ENCODE data around the gene CHN2.

CHN2 gene

GRCh38 chr7:29335188-29336083 lies 140.9 kb downstream of the CHN2 start:
- no peak for DNase-seq (ENCODE audit: low spot score)

- DNase-seq (ENCODE audit: low spot score), result no peak
These were observed 143.1 kb downstream of the CHN2 start for GRCh38 chr7:29337546-29338116.

- no peak for DNase-seq (ENCODE audit: low spot score)
These were observed 146.1 kb downstream of the CHN2 start for GRCh38 chr7:29340696-29341095.

GRCh38 chr7:29341156-29341555 lies 146.6 kb downstream of the CHN2 start:
- no peak for DNase-seq (ENCODE audit: low spot score)

GRCh38 chr7:29342761-29343160 lies 148.2 kb downstream of the CHN2 start:
- no peak for DNase-seq (ENCODE audit: low spot score)

GRCh38 chr7:29343399-29343798 lies 148.8 kb downstream of the CHN2 start:
- DNase-seq (ENCODE audit: low spot score), result no peak

GRCh38 chr7:29344334-29344978 lies 149.9 kb downstream of the CHN2 start:
- no peak for DNase-seq (ENCODE audit: low spot score)

GRCh38 chr7:29345590-29345989 lies 151.0 kb downstream of the CHN2 start:
- peak; percentile 60 for DNase-seq (ENCODE audit: low spot score)

GRCh38 chr7:29346231-29346978 lies 151.8 kb downstream of the CHN2 start:
- no peak for DNase-seq (ENCODE audit: low spot score)

- DNase-seq (ENCODE audit: low spot score), result no peak
These were observed 154.8 kb downstream of the CHN2 start for GRCh38 chr7:29349362-29349761.

GRCh38 chr7:29350351-29350750 lies 155.8 kb downstream of the CHN2 start:
- DNase-seq (ENCODE audit: low spot score), result no peak

- DNase-seq (ENCODE audit: low spot score), result no peak
These were observed 157.5 kb downstream of the CHN2 start for GRCh38 chr7:29352041-29352440.

- DNase-seq (ENCODE audit: low spot score), result no peak
These were observed 159.2 kb downstream of the CHN2 start for GRCh38 chr7:29353810-29354209.

- no peak for DNase-seq (ENCODE audit: low spot score)
These were observed 159.8 kb downstream of the CHN2 start for GRCh38 chr7:29354340-29354739.

- no peak for DNase-seq (ENCODE audit: low spot score)
These were observed 160.8 kb downstream of the CHN2 start for GRCh38 chr7:29355388-29355787.

- DNase-seq (ENCODE audit: low spot score), result no peak
These were observed 162.1 kb downstream of the CHN2 start for GRCh38 chr7:29356631-29357030.

- DNase-seq (ENCODE audit: low spot score), result no peak
These were observed 165.0 kb downstream of the CHN2 start for GRCh38 chr7:29359482-29360093.

- no peak for DNase-seq (ENCODE audit: low spot score)
These were observed 166.4 kb downstream of the CHN2 start for GRCh38 chr7:29360633-29361625.

- no peak for DNase-seq (ENCODE audit: low spot score)
These were observed 167.8 kb downstream of the CHN2 start for GRCh38 chr7:29362380-29362779.

GRCh38 chr7:29363636-29364425 lies 169.3 kb downstream of the CHN2 start:
- DNase-seq (ENCODE audit: low spot score), result no peak

All from ecto neural progenitor cell (in vitro differentiated cells).